ENCODE data around the gene CTDSPL. TPM values are rescaled to one million over a fixed set of nuclear protein-coding genes. Genes with fewer than 3 reads are reported as not detected.

CTDSPL gene
- total and polyA plus RNA-seq, 2 experiments from 2014 or later, result 15.3 to 22.3 TPM

GRCh38 chr3:37943126-37943525 is 81.4 kb downstream of the CTDSPL start:
- no peak for TF ChIP-seq CTCF (IDR thresholded peaks at IDR 0.05; ENCODE audit: low read depth, low read length)
- no peak overlapping the region for H3K4me3 ChIP-seq
- no peaks in the 10 kb centered on the region for H3K9me3 ChIP-seq (ENCODE audit: low read depth)
- H3K27me3 ChIP-seq, result no peaks in the 10 kb centered on the region
- H3K4me1 ChIP-seq (ENCODE audit: low read depth), result peaks cover 3% of the 10 kb centered on the region
- H3K36me3 ChIP-seq, result no peaks in the 10 kb centered on the region
- no peak for DNase-seq (ENCODE audit: low read depth in 1 of 2, low spot score in 1 of 2)
- no peak overlapping the region for H3K27ac ChIP-seq

GRCh38 chr3:37943631-37944314 is 82.1 kb downstream of the CTDSPL start:
- H3K36me3 ChIP-seq, result no peaks in the 10 kb centered on the region
- H3K27me3 ChIP-seq, result no peaks in the 10 kb centered on the region
- DNase-seq (ENCODE audit: low read depth in 1 of 2, low spot score in 1 of 2), result no peak
- H3K9me3 ChIP-seq (ENCODE audit: low read depth), result no peaks in the 10 kb centered on the region
- no peak overlapping the region for H3K4me3 ChIP-seq
- TF ChIP-seq CTCF (IDR thresholded peaks at IDR 0.05; ENCODE audit: low read depth, low read length), result no peak
- H3K4me1 ChIP-seq (ENCODE audit: low read depth), result peaks cover 3% of the 10 kb centered on the region
- H3K27ac ChIP-seq, result no peak overlapping the region

- H3K36me3 ChIP-seq, result no peaks in the 10 kb centered on the region
- no peak for TF ChIP-seq CTCF (IDR thresholded peaks at IDR 0.05; ENCODE audit: low read depth, low read length)
- peaks cover 3% of the 10 kb centered on the region for H3K4me1 ChIP-seq (ENCODE audit: low read depth)
- no peaks in the 10 kb centered on the region for H3K27me3 ChIP-seq
- H3K9me3 ChIP-seq (ENCODE audit: low read depth), result no peaks in the 10 kb centered on the region
- H3K4me3 ChIP-seq, result no peak overlapping the region
- DNase-seq (ENCODE audit: low read depth in 1 of 2, low spot score in 1 of 2), result no peak
- no peak overlapping the region for H3K27ac ChIP-seq
These were observed 82.7 kb downstream of the CTDSPL start for GRCh38 chr3:37944391-37944842.

- H3K27me3 ChIP-seq, result no peaks in the 10 kb centered on the region
- H3K9me3 ChIP-seq (ENCODE audit: low read depth), result no peaks in the 10 kb centered on the region
- no peak for TF ChIP-seq CTCF (IDR thresholded peaks at IDR 0.05; ENCODE audit: low read depth, low read length)
- no peak overlapping the region for H3K27ac ChIP-seq
- H3K4me3 ChIP-seq, result no peak overlapping the region
- peaks cover 3% of the 10 kb centered on the region for H3K4me1 ChIP-seq (ENCODE audit: low read depth)
- DNase-seq (ENCODE audit: low read depth in 1 of 2, low spot score in 1 of 2), result no peak
- no peaks in the 10 kb centered on the region for H3K36me3 ChIP-seq
These were observed 83.6 kb downstream of the CTDSPL start for GRCh38 chr3:37945156-37945806.

- H3K4me3 ChIP-seq, result no peak overlapping the region
- no peak for TF ChIP-seq CTCF (IDR thresholded peaks at IDR 0.05; ENCODE audit: low read depth, low read length)
- H3K9me3 ChIP-seq (ENCODE audit: low read depth), result no peaks in the 10 kb centered on the region
- H3K4me1 ChIP-seq (ENCODE audit: low read depth), result peaks cover 3% of the 10 kb centered on the region
- peak in 1 of 2 donors; percentile 81 for DNase-seq (ENCODE audit: low read depth in 1 of 2, low spot score in 1 of 2)
- no peak overlapping the region for H3K27ac ChIP-seq
- H3K27me3 ChIP-seq, result no peaks in the 10 kb centered on the region
- no peaks in the 10 kb centered on the region for H3K36me3 ChIP-seq
These were observed 84.3 kb downstream of the CTDSPL start for GRCh38 chr3:37945807-37946530.
